Esophagus squamous epithelium (tissue), 4 donors: ENCODE data around the gene IVNS1ABP.

Experiments used
- POLR2A ChIP-seq, 4 donors: fragments of 450-650 bp; IDR thresholded peaks; one replicate each; pipeline ENCODE4 v1.6.1; 2017; ENCODE audit warnings: antibody characterized with exemption in 4 of 4, mild to moderate bottlenecking in 4 of 4, moderate library complexity in 3 of 4
- TF ChIP-seq, protein P1 (sequence below), 6 experiments: fragments of 450-650 bp in 4 of 6; fragments of 200-600 bp in 2 of 6; sonication (generic) in 2 of 6; IDR thresholded peaks; one replicate each; pipeline ENCODE4 v1.5.1; 2016 to 2019; ENCODE audit warnings: antibody characterized with exemption in 6 of 6, mild to moderate bottlenecking in 4 of 6, moderate library complexity in 4 of 6

DNA sequence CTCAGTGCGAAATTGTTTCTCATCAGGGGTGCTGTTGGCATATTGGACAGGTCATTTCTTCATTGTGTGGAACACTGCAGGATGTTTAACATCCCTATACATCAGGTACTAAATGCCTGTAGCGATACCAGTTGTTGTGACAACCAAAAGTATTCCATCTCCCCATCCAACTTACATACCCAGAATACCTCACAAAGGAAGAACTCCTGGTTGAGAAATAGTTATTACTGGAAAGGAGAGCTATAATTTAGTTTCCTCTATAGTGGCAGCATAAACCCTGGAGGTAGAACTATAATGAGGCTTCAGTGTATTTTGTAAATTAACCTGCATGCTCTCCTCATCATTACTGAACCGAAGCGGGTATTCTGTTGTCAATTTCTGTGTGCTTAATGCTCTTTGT lies 45.1 kb downstream of the IVNS1ABP start:
- TF ChIP-seq, protein P1, sequence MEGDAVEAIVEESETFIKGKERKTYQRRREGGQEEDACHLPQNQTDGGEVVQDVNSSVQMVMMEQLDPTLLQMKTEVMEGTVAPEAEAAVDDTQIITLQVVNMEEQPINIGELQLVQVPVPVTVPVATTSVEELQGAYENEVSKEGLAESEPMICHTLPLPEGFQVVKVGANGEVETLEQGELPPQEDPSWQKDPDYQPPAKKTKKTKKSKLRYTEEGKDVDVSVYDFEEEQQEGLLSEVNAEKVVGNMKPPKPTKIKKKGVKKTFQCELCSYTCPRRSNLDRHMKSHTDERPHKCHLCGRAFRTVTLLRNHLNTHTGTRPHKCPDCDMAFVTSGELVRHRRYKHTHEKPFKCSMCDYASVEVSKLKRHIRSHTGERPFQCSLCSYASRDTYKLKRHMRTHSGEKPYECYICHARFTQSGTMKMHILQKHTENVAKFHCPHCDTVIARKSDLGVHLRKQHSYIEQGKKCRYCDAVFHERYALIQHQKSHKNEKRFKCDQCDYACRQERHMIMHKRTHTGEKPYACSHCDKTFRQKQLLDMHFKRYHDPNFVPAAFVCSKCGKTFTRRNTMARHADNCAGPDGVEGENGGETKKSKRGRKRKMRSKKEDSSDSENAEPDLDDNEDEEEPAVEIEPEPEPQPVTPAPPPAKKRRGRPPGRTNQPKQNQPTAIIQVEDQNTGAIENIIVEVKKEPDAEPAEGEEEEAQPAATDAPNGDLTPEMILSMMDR (IDR thresholded peaks at IDR 0.05) = no peak
- TF ChIP-seq POLR2A (IDR thresholded peaks at IDR 0.05) = no peak
